HEK293 (cell line): Measurements from ENCODE around the gene BRI3.

ENCODE experiments used
- BCL11B ChIP-seq: fragments of 450-650 bp; formaldehyde crosslinking; IDR thresholded peaks from 2 replicates; pipeline ENCODE4 v1.5.1; 2016; ENCODE audit warnings: low read depth, missing biosample characterization, missing genetic modification characterization
- GLI4 ChIP-seq: fragments of 450-650 bp; formaldehyde crosslinking; IDR thresholded peaks from 2 replicates; pipeline ENCODE4 v1.5.1; 2016; ENCODE audit warnings: missing biosample characterization, missing genetic modification characterization
- MYNN ChIP-seq: fragments of 450-650 bp; formaldehyde crosslinking; IDR thresholded peaks from 2 replicates; pipeline ENCODE4 v1.5.1; 2016; ENCODE audit warnings: missing biosample characterization, missing genetic modification characterization, borderline replicate concordance
- SCRT1 ChIP-seq: fragments of 450-650 bp; formaldehyde crosslinking; IDR thresholded peaks from 2 replicates; pipeline ENCODE4 v1.5.1; 2016; ENCODE audit warnings: missing biosample characterization, missing genetic modification characterization, borderline replicate concordance
- TCF7L2 ChIP-seq: IDR thresholded peaks from 2 replicates; pipeline ENCODE4 v1.6.1; 2011; ENCODE audit warnings: low read depth, mild to moderate bottlenecking, inconsistent platforms, low read length, moderate library complexity, borderline replicate concordance
- ZBTB8A ChIP-seq: fragments of 450-650 bp; formaldehyde crosslinking; IDR thresholded peaks from 2 replicates; pipeline ENCODE4 v1.5.1; 2016; ENCODE audit warnings: missing biosample characterization, missing genetic modification characterization
- ZFP37 ChIP-seq: fragments of 450-650 bp; formaldehyde crosslinking; IDR thresholded peaks from 2 replicates; pipeline ENCODE4 v1.5.1; 2016; ENCODE audit warnings: missing biosample characterization, missing genetic modification characterization
- ZFP69B ChIP-seq: fragments of 450-650 bp; formaldehyde crosslinking; IDR thresholded peaks from 2 replicates; pipeline ENCODE4 v1.5.1; 2016; ENCODE audit warnings: missing biosample characterization, missing genetic modification characterization
- ZNF112 ChIP-seq: fragments of 450-650 bp; formaldehyde crosslinking; IDR thresholded peaks from 2 replicates; pipeline ENCODE4 v1.5.0; 2017; ENCODE audit warnings: missing biosample characterization, missing genetic modification characterization
- ZNF132 ChIP-seq: fragments of 450-650 bp; formaldehyde crosslinking; IDR thresholded peaks from 2 replicates; pipeline ENCODE4 v1.5.1; 2017; ENCODE audit warnings: missing biosample characterization, missing genetic modification characterization, borderline replicate concordance
- ZNF138 ChIP-seq: fragments of 450-650 bp; formaldehyde crosslinking; IDR thresholded peaks from 2 replicates; pipeline ENCODE4 v1.5.1; 2016; ENCODE audit warnings: missing biosample characterization, missing genetic modification characterization, borderline replicate concordance
- ZNF184 ChIP-seq: fragments of 450-650 bp; IDR thresholded peaks from 2 replicates; pipeline ENCODE4 v1.5.1; 2018; ENCODE audit warnings: missing biosample characterization, mild to moderate bottlenecking, missing genetic modification characterization
- ZNF223 ChIP-seq: fragments of 450-650 bp; formaldehyde crosslinking; IDR thresholded peaks from 2 replicates; pipeline ENCODE4 v1.5.1; 2016; ENCODE audit warnings: missing biosample characterization, missing genetic modification characterization
- ZNF239 ChIP-seq: fragments of 450-650 bp; formaldehyde crosslinking; IDR thresholded peaks from 2 replicates; pipeline ENCODE4 v1.5.1; 2016; ENCODE audit warnings: missing biosample characterization, missing genetic modification characterization
- ZNF37A ChIP-seq: fragments of 450-650 bp; IDR thresholded peaks from 2 replicates; pipeline ENCODE4 v1.5.1; 2018; ENCODE audit warnings: missing biosample characterization, missing genetic modification characterization
- ZNF391 ChIP-seq: fragments of 450-650 bp; formaldehyde crosslinking; IDR thresholded peaks from 2 replicates; pipeline ENCODE4 v1.5.1; 2016; ENCODE audit warnings: low read depth, missing biosample characterization, missing genetic modification characterization, borderline replicate concordance
- ZNF555 ChIP-seq: fragments of 450-650 bp; formaldehyde crosslinking; conservative IDR thresholded peaks from 2 replicates; pipeline ENCODE4 v1.5.1; 2017; ENCODE audit warnings: missing biosample characterization, mild to moderate bottlenecking, missing genetic modification characterization, inconsistent platforms
- ZNF660 ChIP-seq: fragments of 450-650 bp; IDR thresholded peaks from 2 replicates; pipeline ENCODE4 v1.5.1; 2018; ENCODE audit warnings: missing biosample characterization, mild to moderate bottlenecking, missing genetic modification characterization
- ZNF677 ChIP-seq: fragments of 450-650 bp; IDR thresholded peaks from 2 replicates; pipeline ENCODE4 v1.5.0; 2018; ENCODE audit warnings: missing biosample characterization, mild to moderate bottlenecking, missing genetic modification characterization, moderate library complexity
- ZNF776 ChIP-seq: fragments of 450-650 bp; formaldehyde crosslinking; IDR thresholded peaks from 2 replicates; pipeline ENCODE4 v1.5.0; 2017; ENCODE audit warnings: missing biosample characterization, missing genetic modification characterization, borderline replicate concordance
- TF ChIP-seq, protein P1 (sequence below): fragments of 450-650 bp; formaldehyde crosslinking; IDR thresholded peaks from 2 replicates; pipeline ENCODE4 v1.5.1; 2016; ENCODE audit warnings: missing biosample characterization, missing genetic modification characterization, low read depth
- TF ChIP-seq, protein P2 (sequence below): fragments of 450-650 bp; formaldehyde crosslinking; IDR thresholded peaks from 2 replicates; pipeline ENCODE4 v1.5.1; 2016; ENCODE audit warnings: missing biosample characterization, missing genetic modification characterization, low read depth
- TF ChIP-seq, protein P3 (sequence below): fragments of 450-650 bp; formaldehyde crosslinking; IDR thresholded peaks from 2 replicates; pipeline ENCODE4 v1.5.1; 2016; ENCODE audit warnings: missing biosample characterization, missing genetic modification characterization
- TF ChIP-seq, protein P4 (sequence below): sonication (generic); formaldehyde crosslinking; IDR thresholded peaks from 2 replicates; pipeline ENCODE4 v1.8.1; 2022; ENCODE audit warnings: mild to moderate bottlenecking, moderate library complexity, missing genetic modification reagents
- TF ChIP-seq, protein P5 (sequence below): fragments of 450-650 bp; formaldehyde crosslinking; conservative IDR thresholded peaks from 2 replicates; pipeline ENCODE4 v1.5.1; 2016; ENCODE audit warnings: low read depth, missing biosample characterization, missing genetic modification characterization
- TF ChIP-seq, protein P6 (sequence below): fragments of 450-650 bp; formaldehyde crosslinking; IDR thresholded peaks from 2 replicates; pipeline ENCODE4 v1.5.1; 2016; ENCODE audit warnings: missing biosample characterization, missing genetic modification characterization

Gene BRI3

DNA sequence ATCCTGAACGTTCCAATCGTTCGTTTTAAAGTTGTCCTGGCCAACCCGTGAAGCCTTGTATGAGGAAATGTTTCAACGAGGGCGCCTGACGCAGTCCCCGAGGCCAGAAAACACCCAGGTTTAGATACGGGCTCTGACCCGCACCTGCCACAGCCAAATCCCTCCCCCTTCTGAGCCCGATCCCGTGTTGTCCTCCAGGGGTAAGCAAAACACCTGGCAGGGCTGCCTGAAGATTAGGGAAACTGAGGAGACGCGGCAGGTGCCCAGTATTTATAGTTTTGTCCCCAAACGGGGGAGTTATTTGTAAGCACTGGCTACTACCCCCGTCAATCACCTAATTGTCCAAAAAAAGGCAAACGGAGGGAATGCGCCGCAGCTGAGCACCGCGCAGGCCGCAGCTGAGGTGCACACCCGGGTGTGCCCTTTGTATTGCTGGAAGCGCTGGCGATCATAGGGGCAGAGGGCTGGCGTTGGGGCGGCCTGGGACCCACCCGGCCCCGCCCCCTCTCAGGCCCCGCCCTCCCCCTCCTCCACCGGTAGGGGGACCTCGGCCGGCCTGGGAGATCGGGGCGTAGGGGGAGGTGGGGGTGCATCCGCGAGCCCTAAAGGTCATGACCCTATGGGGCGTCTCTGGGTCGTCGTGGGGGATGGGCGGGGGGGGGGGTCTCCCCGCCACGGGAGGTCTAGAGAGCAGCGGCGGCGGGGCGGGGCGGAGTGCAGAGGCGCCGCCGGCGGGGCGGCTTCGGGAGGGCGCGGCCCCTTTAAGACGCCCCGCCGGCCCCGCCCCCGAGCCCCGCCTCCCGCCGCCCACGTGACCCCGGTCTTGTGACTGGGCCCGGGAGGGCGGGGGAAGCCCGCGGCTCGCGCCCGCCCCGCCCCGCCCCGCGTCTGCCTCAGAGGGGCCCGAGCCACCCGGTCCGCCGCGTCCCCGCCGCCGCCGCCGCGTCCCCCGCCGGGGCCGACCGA lies at the start of gene BRI3 (continued):
- TF ChIP-seq, protein P1, sequence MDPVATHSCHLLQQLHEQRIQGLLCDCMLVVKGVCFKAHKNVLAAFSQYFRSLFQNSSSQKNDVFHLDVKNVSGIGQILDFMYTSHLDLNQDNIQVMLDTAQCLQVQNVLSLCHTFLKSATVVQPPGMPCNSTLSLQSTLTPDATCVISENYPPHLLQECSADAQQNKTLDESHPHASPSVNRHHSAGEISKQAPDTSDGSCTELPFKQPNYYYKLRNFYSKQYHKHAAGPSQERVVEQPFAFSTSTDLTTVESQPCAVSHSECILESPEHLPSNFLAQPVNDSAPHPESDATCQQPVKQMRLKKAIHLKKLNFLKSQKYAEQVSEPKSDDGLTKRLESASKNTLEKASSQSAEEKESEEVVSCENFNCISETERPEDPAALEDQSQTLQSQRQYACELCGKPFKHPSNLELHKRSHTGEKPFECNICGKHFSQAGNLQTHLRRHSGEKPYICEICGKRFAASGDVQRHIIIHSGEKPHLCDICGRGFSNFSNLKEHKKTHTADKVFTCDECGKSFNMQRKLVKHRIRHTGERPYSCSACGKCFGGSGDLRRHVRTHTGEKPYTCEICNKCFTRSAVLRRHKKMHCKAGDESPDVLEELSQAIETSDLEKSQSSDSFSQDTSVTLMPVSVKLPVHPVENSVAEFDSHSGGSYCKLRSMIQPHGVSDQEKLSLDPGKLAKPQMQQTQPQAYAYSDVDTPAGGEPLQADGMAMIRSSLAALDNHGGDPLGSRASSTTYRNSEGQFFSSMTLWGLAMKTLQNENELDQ, result no peak
- no peak for TF ChIP-seq ZNF239 (tag by site-specific recombination)
- TF ChIP-seq ZFP69B (tag by site-specific recombination), result peak; percentile 86
- TF ChIP-seq MYNN, result no peak
- TF ChIP-seq ZFP37 (tag by site-specific recombination), result no peak
- TF ChIP-seq, protein P2, sequence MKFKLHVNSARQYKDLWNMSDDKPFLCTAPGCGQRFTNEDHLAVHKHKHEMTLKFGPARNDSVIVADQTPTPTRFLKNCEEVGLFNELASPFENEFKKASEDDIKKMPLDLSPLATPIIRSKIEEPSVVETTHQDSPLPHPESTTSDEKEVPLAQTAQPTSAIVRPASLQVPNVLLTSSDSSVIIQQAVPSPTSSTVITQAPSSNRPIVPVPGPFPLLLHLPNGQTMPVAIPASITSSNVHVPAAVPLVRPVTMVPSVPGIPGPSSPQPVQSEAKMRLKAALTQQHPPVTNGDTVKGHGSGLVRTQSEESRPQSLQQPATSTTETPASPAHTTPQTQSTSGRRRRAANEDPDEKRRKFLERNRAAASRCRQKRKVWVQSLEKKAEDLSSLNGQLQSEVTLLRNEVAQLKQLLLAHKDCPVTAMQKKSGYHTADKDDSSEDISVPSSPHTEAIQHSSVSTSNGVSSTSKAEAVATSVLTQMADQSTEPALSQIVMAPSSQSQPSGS, result no peak
- TF ChIP-seq ZNF677, result no peak
- TF ChIP-seq, protein P3, sequence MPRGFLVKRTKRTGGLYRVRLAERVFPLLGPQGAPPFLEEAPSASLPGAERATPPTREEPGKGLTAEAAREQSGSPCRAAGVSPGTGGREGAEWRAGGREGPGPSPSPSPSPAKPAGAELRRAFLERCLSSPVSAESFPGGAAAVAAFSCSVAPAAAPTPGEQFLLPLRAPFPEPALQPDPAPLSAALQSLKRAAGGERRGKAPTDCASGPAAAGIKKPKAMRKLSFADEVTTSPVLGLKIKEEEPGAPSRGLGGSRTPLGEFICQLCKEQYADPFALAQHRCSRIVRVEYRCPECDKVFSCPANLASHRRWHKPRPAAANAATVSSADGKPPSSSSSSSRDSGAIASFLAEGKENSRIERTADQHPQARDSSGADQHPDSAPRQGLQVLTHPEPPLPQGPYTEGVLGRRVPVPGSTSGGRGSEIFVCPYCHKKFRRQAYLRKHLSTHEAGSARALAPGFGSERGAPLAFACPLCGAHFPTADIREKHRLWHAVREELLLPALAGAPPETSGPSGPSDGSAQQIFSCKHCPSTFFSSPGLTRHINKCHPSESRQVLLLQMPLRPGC (tag by site-specific recombination), result no peak
- TF ChIP-seq ZNF391 (tag by site-specific recombination), result no peak
- TF ChIP-seq ZNF776, result no peak
- no peak for TF ChIP-seq ZNF184 (tag by site-specific recombination)
- TF ChIP-seq SCRT1 (tag by site-specific recombination), result no peak
- TF ChIP-seq BCL11B (tag by site-specific recombination), result no peak
- TF ChIP-seq, protein P4, sequence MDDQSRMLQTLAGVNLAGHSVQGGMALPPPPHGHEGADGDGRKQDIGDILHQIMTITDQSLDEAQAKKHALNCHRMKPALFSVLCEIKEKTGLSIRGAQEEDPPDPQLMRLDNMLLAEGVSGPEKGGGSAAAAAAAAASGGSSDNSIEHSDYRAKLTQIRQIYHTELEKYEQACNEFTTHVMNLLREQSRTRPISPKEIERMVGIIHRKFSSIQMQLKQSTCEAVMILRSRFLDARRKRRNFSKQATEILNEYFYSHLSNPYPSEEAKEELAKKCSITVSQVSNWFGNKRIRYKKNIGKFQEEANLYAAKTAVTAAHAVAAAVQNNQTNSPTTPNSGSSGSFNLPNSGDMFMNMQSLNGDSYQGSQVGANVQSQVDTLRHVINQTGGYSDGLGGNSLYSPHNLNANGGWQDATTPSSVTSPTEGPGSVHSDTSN (CRISPR knock-in tag), result no peak
- no peak for TF ChIP-seq TCF7L2
- no peak for TF ChIP-seq ZNF112 (tag by site-specific recombination)
- no peak for TF ChIP-seq ZNF37A (tag by site-specific recombination)
- TF ChIP-seq ZBTB8A, result peak; percentile 47
- TF ChIP-seq ZNF132, result no peak
- TF ChIP-seq ZNF138, result no peak
- no peak for TF ChIP-seq ZNF223
- TF ChIP-seq GLI4 (tag by site-specific recombination), result no peak
- TF ChIP-seq, protein P5, sequence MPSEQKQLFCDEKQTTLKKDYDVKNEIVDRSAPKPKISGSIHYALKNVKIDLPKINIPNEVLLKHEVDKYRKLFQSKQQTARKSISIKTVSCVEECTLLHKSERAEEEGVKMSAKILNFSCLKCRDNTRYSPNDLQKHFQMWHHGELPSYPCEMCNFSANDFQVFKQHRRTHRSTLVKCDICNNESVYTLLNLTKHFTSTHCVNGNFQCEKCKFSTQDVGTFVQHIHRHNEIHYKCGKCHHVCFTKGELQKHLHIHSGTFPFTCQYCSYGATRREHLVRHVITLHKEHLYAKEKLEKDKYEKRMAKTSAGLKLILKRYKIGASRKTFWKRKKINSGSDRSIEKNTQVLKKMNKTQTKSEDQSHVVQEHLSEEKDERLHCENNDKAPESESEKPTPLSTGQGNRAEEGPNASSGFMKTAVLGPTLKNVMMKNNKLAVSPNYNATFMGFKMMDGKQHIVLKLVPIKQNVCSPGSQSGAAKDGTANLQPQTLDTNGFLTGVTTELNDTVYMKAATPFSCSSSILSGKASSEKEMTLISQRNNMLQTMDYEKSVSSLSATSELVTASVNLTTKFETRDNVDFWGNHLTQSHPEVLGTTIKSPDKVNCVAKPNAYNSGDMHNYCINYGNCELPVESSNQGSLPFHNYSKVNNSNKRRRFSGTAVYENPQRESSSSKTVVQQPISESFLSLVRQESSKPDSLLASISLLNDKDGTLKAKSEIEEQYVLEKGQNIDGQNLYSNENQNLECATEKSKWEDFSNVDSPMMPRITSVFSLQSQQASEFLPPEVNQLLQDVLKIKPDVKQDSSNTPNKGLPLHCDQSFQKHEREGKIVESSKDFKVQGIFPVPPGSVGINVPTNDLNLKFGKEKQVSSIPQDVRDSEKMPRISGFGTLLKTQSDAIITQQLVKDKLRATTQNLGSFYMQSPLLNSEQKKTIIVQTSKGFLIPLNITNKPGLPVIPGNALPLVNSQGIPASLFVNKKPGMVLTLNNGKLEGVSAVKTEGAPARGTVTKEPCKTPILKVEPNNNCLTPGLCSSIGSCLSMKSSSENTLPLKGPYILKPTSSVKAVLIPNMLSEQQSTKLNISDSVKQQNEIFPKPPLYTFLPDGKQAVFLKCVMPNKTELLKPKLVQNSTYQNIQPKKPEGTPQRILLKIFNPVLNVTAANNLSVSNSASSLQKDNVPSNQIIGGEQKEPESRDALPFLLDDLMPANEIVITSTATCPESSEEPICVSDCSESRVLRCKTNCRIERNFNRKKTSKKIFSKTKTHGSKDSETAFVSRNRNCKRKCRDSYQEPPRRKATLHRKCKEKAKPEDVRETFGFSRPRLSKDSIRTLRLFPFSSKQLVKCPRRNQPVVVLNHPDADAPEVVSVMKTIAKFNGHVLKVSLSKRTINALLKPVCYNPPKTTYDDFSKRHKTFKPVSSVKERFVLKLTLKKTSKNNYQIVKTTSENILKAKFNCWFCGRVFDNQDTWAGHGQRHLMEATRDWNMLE (tag by site-specific recombination), result no peak
- TF ChIP-seq, protein P6, sequence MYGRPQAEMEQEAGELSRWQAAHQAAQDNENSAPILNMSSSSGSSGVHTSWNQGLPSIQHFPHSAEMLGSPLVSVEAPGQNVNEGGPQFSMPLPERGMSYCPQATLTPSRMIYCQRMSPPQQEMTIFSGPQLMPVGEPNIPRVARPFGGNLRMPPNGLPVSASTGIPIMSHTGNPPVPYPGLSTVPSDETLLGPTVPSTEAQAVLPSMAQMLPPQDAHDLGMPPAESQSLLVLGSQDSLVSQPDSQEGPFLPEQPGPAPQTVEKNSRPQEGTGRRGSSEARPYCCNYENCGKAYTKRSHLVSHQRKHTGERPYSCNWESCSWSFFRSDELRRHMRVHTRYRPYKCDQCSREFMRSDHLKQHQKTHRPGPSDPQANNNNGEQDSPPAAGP, result no peak
- TF ChIP-seq ZNF555 (tag by site-specific recombination), result no peak
- no peak for TF ChIP-seq ZNF660
